H1 (cell line): ENCODE results near the gene SORBS1. TPM values are rescaled to one million over a fixed set of nuclear protein-coding genes. Genes with fewer than 3 reads are reported as not detected.

Experiments used
- CHD7 ChIP-seq: fragments of 300-600 bp; sonication (generic); IDR thresholded peaks from 2 replicates; pipeline ENCODE4 v1.7.1; 2012; ENCODE audit warnings: low read length, moderate library complexity, mild to moderate bottlenecking, inconsistent platforms; ENCODE audit not compliant: insufficient replicate concordance
- CTBP2 ChIP-seq: IDR thresholded peaks from 2 replicates; pipeline ENCODE4 v1.7.0; 2011; ENCODE audit warnings: borderline replicate concordance, mild to moderate bottlenecking, moderate library complexity, mixed read lengths, low read length; ENCODE audit not compliant: insufficient read depth, insufficient read length
- KDM4A ChIP-seq: IDR thresholded peaks from one replicate; pipeline ENCODE4 v1.7.1; 2012; ENCODE audit warnings: low read depth, mild to moderate bottlenecking, moderate library complexity, low read length, inconsistent platforms; ENCODE audit not compliant: severe bottlenecking
- polyA plus RNA-seq, 7 experiments: library from polyadenylated mRNA; depleted of rRNA in 3 of 7; stranded (reverse) in 5 of 7; unstranded in 2 of 7; fragments of >200 nt in 5 of 7; fragments of 200-250 nt in 2 of 7; gene quantifications; 1 replicate in 5 of 7; 2 replicates in 1 of 7; 4 replicates in 1 of 7; pipeline versions ENCODE4 v1.2.1 to v1.2.3, GENCODE V29; 2011 to 2013; ENCODE audit warnings: missing spikeins in 2 of 7, mixed read lengths in 2 of 7
- total RNA-seq: library from RNA; stranded (reverse); fragmentation: NEBNext Ultra II Directional; extraction: Animal tissue kit (Norgen Biotek cat#: 25700); gene quantifications from 2 replicates; pipeline ENCODE4 v1.2.1, GENCODE V29; 2021

The SORBS1 gene
- total and polyA plus RNA-seq, 2 of the 8 experiments (the other 6 are each of a cell fraction or from before 2014, with no cell fraction given): 16.0 to 35.0 TPM

GRCh38 chr10:95442341-95442740 is 118.8 kb downstream of the SORBS1 start (continued):
- no peak for TF ChIP-seq CHD7
- no peak for TF ChIP-seq CTBP2
- no peak for TF ChIP-seq KDM4A
